TTC549 (cell line): Measurements from ENCODE around the gene PDCL2.
"Not testable (repeated sequence)": the region's sequence is repeated elsewhere in the genome, so short reads cannot be mapped to it uniquely, and the experiment has no call there.

Source experiments
- FAIRE-seq: peaks from 2 replicates; lab custom pipeline; 2012; peaks lifted over from hg19 to GRCh38; lab: Jason Lieb, UNC

Gene PDCL2

GRCh38 chr4:55582773-55583172, 9.3 kb downstream of the PDCL2 start:
- not testable (repeated sequence) for FAIRE-seq

DNA sequence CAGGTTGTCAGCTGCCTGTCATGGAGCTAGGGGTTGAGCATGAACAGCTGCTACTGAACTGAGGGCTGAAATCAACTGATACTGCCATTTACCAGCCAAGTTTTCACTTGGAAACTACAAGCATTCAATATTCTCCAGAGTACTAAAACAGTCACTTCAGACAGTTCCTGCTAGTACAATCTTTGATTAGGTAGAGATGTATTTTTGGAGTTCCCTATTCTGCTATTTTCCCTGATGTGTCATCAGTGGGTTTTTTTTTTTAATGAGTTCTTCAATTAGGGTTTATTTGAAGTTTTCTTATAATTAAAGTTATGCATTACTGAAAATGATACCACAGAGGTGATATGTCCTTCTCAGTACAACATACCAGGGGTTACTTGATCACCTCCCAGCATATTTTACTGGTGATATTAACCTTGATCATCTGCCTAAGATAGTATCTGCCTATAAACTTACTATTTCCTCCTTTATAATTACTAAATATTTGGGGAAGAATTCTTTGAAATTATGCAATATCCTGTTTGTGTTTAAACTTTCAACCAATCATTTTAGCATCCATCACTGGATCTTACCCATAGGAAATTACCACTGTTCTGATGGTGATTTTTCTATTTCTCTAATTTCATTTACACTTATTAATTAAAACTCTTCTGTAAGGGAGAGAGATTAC, 13.6 kb downstream of the PDCL2 start:
- FAIRE-seq = no peak

- no peak for FAIRE-seq
Measured at GRCh38 chr4:55575513-55575912, 16.5 kb downstream of the PDCL2 start.

DNA sequence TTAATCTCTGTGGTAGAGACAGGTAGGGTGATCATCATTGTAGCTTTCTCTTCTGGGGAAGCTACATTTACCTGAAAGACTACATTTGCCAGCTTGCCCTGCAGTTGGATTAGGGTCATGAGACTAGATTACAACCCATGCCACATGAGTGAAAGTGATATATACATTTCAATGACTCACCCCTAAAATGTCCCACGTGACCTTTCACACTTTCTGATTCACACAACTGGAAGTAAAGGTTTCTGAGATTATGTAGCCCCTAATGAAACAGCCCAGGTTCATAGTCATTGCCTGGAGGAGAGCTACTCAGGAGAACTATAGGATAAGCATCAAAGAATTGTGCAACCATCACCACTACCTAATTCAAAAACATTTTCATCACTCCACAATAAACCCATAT, 17.8 kb downstream of the PDCL2 start:
- FAIRE-seq = no peak

- FAIRE-seq = no peak
Measured at GRCh38 chr4:55571806-55572205, 20.2 kb downstream of the PDCL2 start.

DNA sequence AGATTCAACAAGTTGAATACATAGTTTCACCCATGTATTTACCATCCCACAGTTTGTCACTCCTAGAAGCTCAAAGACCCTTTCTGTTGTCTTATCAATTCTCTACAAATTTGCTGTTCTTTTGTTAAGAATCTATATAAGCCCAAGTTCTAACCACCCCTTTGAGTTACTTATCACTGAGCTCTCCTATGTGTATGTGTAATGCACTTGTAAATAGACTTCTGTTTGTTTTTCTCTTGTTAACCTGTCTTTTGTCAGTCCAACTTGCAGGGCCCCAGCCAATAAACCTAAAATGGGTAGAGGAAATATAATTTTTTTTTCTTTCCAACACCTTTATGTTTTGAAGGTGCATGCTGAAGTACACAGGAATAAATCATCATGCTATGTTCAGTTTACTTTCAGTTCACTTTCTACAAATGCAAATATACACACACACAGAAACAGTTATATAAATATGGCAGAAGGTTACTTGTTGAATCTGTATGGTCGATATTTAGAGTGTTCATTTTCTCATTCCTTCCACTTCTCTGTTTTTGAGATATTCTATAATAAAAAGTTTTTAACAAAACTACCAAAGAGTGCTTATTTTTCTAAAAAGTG, 23.0 kb downstream of the PDCL2 start:
- no peak for FAIRE-seq

- FAIRE-seq = no peak
Measured at GRCh38 chr4:55561889-55562288, 30.2 kb downstream of the PDCL2 start.

DNA sequence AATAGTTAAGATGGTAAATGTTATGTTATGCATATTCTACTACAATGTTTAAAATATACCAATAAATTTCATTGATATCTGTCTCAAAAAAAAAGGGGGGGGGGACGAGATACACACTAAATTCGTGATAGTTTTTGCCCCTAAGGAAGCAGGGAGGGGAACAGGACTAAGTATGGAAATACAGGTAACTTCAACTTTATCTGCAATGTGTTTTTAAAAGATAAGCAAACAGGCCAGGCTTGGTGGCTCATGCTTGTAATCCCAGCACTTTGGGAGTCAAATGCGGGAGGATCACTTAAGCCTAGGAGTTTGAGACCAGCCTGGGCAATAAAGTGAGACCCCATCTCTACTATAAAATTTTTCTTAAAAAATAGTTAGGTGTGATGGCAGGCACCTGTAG, 31.9 kb downstream of the PDCL2 start:
- FAIRE-seq = no peak

- peak; percentile 88 for FAIRE-seq
Measured at GRCh38 chr4:55554453-55555030, 37.5 kb downstream of the PDCL2 start.

- FAIRE-seq = no peak
Measured at GRCh38 chr4:55553441-55554201, 38.4 kb downstream of the PDCL2 start.

- not testable (repeated sequence) for FAIRE-seq
Measured at GRCh38 chr4:55551964-55552363, 40.1 kb downstream of the PDCL2 start.

DNA sequence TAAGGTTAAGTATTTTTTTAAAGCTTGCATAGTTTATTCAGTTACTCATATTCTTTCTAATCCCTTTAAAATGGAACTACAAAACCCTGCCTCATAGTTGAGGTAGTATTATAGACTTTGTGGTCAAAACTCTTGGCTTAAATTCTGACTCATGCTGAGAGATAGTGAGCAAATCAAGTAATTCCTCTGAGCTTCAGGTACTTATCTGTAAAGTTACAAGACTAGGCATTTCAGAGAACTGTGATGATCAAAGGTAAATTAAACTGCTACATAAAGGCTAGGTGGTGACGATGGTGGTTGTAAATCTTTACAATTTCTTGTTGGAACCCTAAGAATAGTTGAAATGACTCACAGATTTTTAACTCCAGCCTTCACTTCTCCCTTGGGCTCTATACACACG, 42.2 kb downstream of the PDCL2 start:
- FAIRE-seq = no peak

GRCh38 chr4:55547918-55548317, 44.1 kb downstream of the PDCL2 start:
- FAIRE-seq = no peak

GRCh38 chr4:55547466-55547770, 44.6 kb downstream of the PDCL2 start:
- no peak for FAIRE-seq

GRCh38 chr4:55546756-55547465, 45.1 kb downstream of the PDCL2 start, which contains the start of gene CLOCK:
Gene CLOCK, minus strand, starts transcription at chr4:55546909. Its CDS starts 64,124 bp downstream, at chr4:55482785.
- no peak for FAIRE-seq

GRCh38 chr4:55546506-55546755, 45.6 kb downstream of the PDCL2 start:
- FAIRE-seq = no peak

GRCh38 chr4:55545641-55546505, 46.2 kb downstream of the PDCL2 start:
- FAIRE-seq = no peak

- no peak for FAIRE-seq
Measured at GRCh38 chr4:55545151-55545550, 46.9 kb downstream of the PDCL2 start.

DNA sequence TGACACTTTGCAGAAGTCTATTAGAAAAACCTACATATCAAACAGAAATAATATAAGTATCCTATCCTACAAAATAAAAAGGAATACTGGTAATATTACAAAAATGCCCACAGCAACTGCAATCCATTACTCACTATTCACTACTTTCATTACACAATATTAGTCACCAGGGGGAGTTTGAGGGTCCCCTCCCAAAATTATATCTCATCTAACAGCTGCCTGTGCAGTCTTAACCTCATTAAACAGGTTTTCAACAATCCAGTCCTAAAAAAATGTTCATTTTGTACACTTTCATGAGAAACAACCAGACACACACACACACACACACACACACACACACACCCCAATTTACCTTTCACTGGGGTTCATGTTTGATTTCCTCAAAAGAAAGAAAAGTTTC, 48.2 kb downstream of the PDCL2 start:
- FAIRE-seq = no peak

- FAIRE-seq = no peak
Measured at GRCh38 chr4:55540271-55540670, 51.8 kb downstream of the PDCL2 start.

- no peak for FAIRE-seq
Measured at GRCh38 chr4:55539658-55540057, 52.4 kb downstream of the PDCL2 start.

DNA sequence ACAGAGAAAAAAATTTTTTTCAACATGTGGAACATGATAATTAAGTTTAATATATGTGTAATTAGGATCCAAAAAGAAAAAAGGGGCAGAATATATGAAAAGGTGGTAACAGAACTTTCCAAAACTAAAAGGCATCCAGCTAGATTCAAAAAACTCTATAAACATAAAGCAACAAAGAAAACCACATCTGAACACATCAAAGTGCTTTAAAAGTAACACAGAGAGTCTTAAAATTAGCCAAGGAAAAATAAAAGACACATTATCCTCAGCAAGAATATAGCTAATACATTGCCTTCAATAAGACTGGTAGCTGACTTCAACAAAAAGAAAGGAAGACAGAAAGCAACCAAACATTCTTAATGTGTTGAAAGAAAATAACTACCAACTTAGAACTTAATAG, 53.5 kb downstream of the PDCL2 start:
- FAIRE-seq = no peak
